CD4-positive, alpha-beta T cell treated with Interleukin-10 for 1 hour (primary cell): Measurements from ENCODE around the gene ST8SIA5.
A peak's percentile ranks its signal among the peaks of the same experiment; 100 is the strongest.

Experiments used
- DNase-seq: peaks from one replicate; pipeline ENCODE4 v3.0.0-alpha.2; 2020

ST8SIA5 gene

DNA sequence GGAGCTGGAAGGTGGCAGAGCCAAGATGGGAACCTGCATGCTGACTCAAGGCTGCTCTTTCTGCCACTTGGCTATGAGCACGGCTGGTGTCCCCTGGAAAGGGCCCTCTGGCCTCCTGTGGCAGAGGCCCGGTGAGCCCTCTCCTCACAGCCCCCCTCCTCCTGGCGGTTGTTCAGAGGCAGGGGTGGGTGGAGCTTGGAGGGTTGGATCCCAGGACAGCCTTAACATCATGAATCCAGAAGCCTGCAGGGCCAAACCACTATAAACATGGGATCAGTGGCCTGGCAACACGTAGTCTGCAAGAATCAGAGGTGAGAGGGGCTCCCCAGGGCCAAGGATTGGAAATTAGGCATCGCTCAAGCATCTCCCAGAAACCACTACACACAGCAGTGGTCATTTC is 51.3 kb downstream of the ST8SIA5 start:
- no peak for DNase-seq

GRCh38 chr18:46704816-46705215 is 52.0 kb downstream of the ST8SIA5 start:
- DNase-seq, result no peak

DNA sequence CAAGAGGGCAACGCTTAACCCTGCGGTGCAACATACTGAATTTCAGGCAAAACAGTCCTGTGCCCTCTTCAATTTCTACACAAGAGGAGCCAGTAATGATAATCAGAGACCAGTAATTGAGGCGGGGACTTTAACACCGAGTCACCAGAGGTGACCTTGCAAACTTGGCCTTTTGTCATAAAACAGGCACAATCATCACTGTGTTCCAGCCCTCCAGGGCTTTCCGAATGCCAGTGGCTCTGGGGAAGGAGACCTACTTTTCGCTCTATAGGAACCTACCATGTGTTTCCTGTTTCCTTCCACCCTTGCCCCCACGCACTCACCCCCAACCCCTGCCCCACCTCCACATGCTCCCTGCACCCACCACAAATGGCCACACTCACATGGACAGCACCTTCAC is 52.7 kb downstream of the ST8SIA5 start:
- no peak for DNase-seq

GRCh38 chr18:46702471-46702870 is 54.4 kb downstream of the ST8SIA5 start:
- DNase-seq, result no peak

- DNase-seq, result no peak
Observed at GRCh38 chr18:46700066-46700824, 56.6 kb downstream of the ST8SIA5 start.

DNA sequence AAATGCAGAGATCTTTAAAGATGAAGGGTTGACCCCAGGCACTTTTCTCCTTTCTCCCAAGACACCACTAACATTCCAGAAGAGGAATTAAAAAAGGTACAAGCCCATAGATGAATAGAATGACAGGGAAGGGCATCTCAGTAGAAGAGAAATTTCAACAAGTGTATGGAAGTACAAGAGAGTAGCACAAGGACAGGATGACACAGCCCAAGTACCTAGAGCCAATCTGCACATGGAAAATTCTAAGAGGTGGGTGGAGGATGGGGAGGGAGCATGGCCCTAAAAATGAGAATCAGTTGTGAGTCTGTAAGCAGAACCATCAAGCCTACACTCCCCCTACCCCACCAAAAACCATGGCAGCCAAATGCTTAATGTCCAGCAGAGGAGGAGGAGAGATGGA is 60.2 kb downstream of the ST8SIA5 start:
- DNase-seq, result no peak

- no peak for DNase-seq
Observed at GRCh38 chr18:46696268-46696667, 60.6 kb downstream of the ST8SIA5 start.

DNA sequence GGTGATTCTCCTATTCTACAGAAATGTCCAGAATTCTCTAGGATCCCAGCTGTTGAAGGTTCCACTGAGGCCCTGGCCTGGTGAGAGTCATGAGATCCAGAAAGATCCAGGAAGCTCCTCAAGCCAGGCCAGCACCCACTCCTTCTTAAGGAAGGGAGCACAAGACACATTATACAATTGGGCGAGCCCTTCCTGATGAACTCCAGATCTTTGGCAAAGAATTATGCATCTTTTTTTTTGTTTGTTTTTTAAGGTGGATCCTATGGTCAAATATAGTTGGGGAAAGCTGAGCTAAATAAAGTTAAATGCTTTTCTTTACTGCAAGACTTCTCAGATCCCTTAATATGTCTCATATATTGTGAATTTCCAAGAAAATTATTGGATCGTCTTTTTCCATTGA is 62.9 kb downstream of the ST8SIA5 start:
- DNase-seq, result no peak

DNA sequence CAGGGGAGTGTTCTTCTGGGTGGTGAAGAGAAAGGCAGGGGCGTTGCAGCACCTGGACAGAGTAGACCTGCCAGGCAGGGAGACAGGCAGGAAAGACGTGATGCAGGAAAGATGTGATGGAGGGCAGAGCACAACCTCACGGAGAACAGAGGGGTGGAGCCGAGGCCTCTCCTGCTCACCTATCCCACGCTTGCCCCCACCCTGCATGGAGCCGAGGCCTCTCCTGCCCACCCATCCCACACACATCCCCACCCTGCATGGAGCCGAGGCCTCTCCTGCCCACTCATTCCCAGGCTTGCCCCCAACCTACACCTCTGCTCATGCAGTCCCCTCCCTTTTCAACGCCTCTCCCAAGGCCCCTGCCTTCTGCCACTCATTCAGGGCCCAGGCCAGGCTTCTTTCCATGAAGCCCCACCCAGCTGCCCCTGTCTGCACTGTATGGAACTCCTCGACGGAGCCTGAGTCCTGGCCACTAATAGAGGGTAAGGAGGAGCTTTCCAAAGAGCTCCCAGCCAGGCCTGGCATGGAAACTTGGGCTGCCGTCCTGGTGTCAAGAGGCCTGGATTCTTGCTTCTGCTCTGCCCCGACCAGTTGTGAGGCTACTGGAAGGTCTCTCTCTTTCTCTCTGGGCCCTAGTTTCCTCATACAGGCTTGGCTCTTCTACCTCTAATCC is 67.9 kb downstream of the ST8SIA5 start:
- no peak for DNase-seq

GRCh38 chr18:46686186-46686585 is 70.7 kb downstream of the ST8SIA5 start:
- DNase-seq, result no peak

GRCh38 chr18:46683252-46683651 is 73.6 kb downstream of the ST8SIA5 start:
- DNase-seq, result no peak

DNA sequence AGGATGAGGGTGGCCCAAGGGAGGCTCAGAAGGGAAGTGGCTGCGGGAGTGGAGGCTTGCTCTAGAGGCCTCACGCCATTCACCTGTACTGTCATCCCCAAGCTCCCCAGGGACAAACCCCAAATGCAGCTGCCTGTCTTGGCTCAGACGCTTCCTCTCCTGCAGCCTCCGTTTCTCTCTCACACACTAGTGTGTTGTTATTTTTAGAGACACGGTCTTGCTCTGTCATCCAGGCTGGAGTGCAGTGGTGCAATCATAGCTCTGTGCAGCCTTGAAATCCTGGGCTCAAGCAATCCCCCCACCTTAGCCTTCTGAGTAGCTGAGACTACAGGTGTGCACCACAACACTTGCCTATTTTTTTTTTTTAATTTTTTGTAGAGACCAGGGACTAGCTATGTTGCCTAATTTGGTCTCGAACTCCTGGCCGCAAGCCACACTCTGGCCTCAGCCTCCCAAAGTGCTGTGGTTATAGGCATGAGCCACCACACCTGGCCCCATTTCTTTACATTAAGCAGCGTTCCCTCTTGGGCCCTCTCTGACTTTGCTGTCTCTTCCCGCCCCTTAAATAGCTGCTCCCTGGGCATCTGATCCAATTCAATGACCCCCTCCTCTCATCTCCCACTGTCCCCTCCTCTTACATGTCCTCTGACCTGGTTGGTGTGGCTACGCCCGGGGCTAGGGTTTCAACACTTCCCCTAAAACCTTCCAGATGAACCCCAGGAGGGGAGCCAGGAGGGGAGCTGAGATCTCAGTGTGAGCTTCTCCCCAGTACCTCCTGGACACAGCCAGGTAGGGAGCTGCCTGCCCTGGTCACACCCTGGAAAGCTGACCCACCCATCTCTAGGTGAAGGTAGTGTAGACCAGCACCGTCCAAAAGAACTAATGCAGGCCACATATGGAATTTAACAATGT is 75.8 kb downstream of the ST8SIA5 start:
- DNase-seq, result no peak

GRCh38 chr18:46679846-46680598 is 76.8 kb downstream of the ST8SIA5 start:
- no peak for DNase-seq

- DNase-seq, result no peak
Observed at GRCh38 chr18:46678785-46679399, 78.0 kb downstream of the ST8SIA5 start.

- no peak for DNase-seq
Observed at GRCh38 chr18:46678041-46678440, 78.8 kb downstream of the ST8SIA5 start.

GRCh38 chr18:46677611-46678010 is 79.2 kb downstream of the ST8SIA5 start:
- no peak for DNase-seq

DNA sequence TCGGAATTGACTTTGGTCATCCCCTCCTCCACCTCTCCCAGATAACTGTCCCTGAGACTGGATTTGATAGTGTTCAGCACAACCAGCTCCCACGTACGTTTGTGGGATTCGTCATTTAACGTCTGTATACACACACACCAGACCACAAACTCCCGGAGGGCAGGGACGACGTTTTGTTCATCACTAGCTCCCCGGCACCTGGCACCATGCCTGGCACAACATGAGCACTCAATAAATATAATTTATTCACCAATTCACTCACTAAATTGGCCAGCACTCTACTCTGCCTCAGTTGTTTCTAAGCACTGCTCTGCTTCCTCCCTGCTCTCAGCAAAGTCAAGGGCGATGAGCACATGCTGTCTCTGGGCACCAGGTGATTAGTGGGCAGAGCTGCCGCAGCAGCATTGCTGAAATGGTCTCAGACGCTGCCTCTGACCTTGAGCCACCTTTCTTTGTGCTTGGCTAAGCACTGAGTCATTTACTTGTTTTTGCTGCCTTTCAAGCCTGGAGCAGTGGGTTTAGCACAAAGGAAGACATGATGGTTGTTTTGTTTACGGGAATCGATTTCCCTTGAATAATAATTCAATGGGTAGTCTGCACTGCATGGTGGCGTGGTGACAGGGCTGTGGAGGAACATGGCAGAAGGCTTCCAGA is 80.5 kb downstream of the ST8SIA5 start:
- DNase-seq, result no peak

- no peak for DNase-seq
Observed at GRCh38 chr18:46675112-46675511, 81.7 kb downstream of the ST8SIA5 start.

GRCh38 chr18:46672062-46672970 is 84.5 kb downstream of the ST8SIA5 start:
- DNase-seq, result peak; percentile 39

DNA sequence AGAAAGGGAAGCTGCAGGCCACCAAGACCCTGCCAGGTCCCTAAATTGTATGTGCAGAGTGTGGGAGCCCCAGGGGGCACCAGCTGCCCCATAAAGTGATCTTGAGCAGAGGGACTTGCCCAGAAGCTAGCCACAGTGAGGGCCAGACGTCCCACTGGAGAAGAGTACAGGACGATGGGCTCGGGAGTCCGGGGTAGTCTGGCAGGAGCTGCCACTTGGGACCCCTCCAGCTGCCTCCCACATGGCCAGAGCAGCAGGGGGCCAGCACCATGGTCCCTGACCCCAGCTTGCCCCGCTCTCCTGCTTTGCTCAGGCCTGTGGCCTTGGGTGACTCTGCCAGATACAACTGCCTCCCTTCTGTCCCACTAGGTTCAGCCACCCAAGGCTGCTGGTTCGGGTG is 88.2 kb downstream of the ST8SIA5 start:
- DNase-seq, result no peak

DNA sequence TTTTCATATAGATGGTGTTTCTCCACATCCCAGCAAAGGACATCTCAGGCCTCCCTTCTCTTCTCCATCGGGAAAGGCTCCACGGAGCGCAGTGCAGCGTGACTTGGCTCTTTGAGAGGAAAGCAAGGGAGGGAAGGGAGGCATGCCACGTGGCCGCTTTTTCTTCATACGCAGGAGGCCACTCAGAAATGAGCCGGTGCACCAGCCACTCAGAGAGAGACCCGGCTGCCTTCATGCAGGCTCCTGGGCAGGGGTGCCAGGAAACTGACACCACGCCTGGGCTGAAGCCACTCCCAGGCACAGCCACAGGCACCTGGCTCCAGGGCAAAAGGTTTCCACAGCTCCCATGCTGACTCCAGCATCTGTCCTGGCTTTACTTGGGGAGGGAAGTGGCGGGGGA is 88.7 kb downstream of the ST8SIA5 start:
- DNase-seq, result no peak
